T follicular helper cell (primary cell): ENCODE data around the gene PIGV.
A peak's percentile ranks its signal among the peaks of the same experiment; 100 is the strongest.
"Not testable (repeated sequence)": the region's sequence is repeated elsewhere in the genome, so short reads cannot be mapped to it uniquely, and the experiment has no call there.

Source experiments
- DNase-seq: peaks from one replicate; pipeline ENCODE4 v3.0.0-alpha.2; 2020; ENCODE audit warnings: low read depth

The PIGV gene

GRCh38 chr1:26832249-26832960 is 44.7 kb downstream of the PIGV start:
- DNase-seq, result no peak

- peak; percentile 87 for DNase-seq
Observed at GRCh38 chr1:26833432-26834405, 46.0 kb downstream of the PIGV start.

GRCh38 chr1:26837665-26838064 is 49.9 kb downstream of the PIGV start:
- DNase-seq, result not testable (repeated sequence)

- DNase-seq, result peak; percentile 38
Observed at GRCh38 chr1:26838474-26839338, 51.0 kb downstream of the PIGV start.

- DNase-seq, result no peak
Observed at GRCh38 chr1:26839339-26839722, 51.6 kb downstream of the PIGV start.

- DNase-seq, result no peak
Observed at GRCh38 chr1:26839779-26840178, 52.0 kb downstream of the PIGV start.

- no peak for DNase-seq
Observed at GRCh38 chr1:26844424-26845196, 56.9 kb downstream of the PIGV start.

GRCh38 chr1:26847826-26848225 is 60.1 kb downstream of the PIGV start:
- not testable (repeated sequence) for DNase-seq
